Body of pancreas (tissue), 4 donors: ENCODE measurements around the gene MAFF. TPM values are rescaled to one million over a fixed set of nuclear protein-coding genes. Genes with fewer than 3 reads are reported as not detected.
"Not testable (repeated sequence)": the region's sequence is repeated elsewhere in the genome, so short reads cannot be mapped to it uniquely, and the experiment has no call there.

Experiments used
- ATAC-seq: fragments of 150-250 bp; one replicate; pipeline ENCODE4 v1.9.1; 2016
- DNase-seq, 4 donors: peaks; one replicate each; pipeline ENCODE4 v3.0.0-alpha.2; 2019
- H3K27ac ChIP-seq, 4 donors: fragments of 200-600 bp; sonication (generic); 1 replicate in 3 of 4; 2 replicates in 1 of 4; pipeline versions ENCODE4 v1.5.1 to v1.6.1; 2016 to 2019; ENCODE audit warnings: mild to moderate bottlenecking in 1 of 4, mixed read lengths in 1 of 4, moderate library complexity in 1 of 4
- H3K27me3 ChIP-seq, 2 donors: fragments of 200-600 bp; sonication (generic); one replicate each; pipeline ENCODE4 v1.6.0; 2016; ENCODE audit warnings: mild to moderate bottlenecking in 1 of 2
- H3K36me3 ChIP-seq, 2 donors: fragments of 200-600 bp; sonication (generic); replicated peaks in 1 of 2; 2 replicates each; pipeline ENCODE4 v1.5.1; 2016; ENCODE audit warnings: low read depth in 2 of 2; ENCODE audit not compliant: insufficient read depth in 1 of 2
- H3K4me1 ChIP-seq: fragments of 200-600 bp; sonication (generic); one replicate; pipeline ENCODE4 v1.6.0; 2016
- H3K4me3 ChIP-seq, 2 donors: fragments of 200-600 bp; sonication (generic); 1 replicate in 1 of 2; 2 replicates in 1 of 2; pipeline ENCODE4 v1.5.1; 2016 to 2019
- H3K9me3 ChIP-seq, 3 donors: fragments of 200-600 bp; sonication (generic); 1 replicate in 2 of 3; 2 replicates in 1 of 3; pipeline ENCODE4 v1.5.1; 2016
- CTCF ChIP-seq, 7 experiments: fragments of 450-650 bp in 4 of 7; fragments of 200-600 bp in 3 of 7; sonication (generic) in 3 of 7; IDR thresholded peaks; one replicate each; pipeline ENCODE4 v1.5.1; 2016 to 2019; ENCODE audit warnings: antibody characterized with exemption in 7 of 7
- POLR2A ChIP-seq, 3 donors: fragments of 450-650 bp; IDR thresholded peaks; one replicate each; pipeline ENCODE4 v1.6.1; 2016; ENCODE audit warnings: antibody characterized with exemption in 3 of 3, mild to moderate bottlenecking in 2 of 3
- WGBS, 2 donors: methylation state at CpG; one replicate each; pipeline ENCODE4 v1.1.5; 2017; 5-methylcytosine and 5-hydroxymethylcytosine counted together
- intact Hi-C: fragments of 100-400 bp; cut with DNase I; formaldehyde crosslinking; loops from one replicate; pipeline ENCODE4 v1.15.1; 2023
- total RNA-seq, 2 donors: library from RNA; depleted of rRNA; stranded (reverse); fragments of >200 nt; gene quantifications; one replicate each; pipeline ENCODE4 v1.1.0, GENCODE V29; 2016

Gene MAFF
- total RNA-seq, 2 donors from 2014 or later = 16.9 to 35.6 TPM

DNA sequence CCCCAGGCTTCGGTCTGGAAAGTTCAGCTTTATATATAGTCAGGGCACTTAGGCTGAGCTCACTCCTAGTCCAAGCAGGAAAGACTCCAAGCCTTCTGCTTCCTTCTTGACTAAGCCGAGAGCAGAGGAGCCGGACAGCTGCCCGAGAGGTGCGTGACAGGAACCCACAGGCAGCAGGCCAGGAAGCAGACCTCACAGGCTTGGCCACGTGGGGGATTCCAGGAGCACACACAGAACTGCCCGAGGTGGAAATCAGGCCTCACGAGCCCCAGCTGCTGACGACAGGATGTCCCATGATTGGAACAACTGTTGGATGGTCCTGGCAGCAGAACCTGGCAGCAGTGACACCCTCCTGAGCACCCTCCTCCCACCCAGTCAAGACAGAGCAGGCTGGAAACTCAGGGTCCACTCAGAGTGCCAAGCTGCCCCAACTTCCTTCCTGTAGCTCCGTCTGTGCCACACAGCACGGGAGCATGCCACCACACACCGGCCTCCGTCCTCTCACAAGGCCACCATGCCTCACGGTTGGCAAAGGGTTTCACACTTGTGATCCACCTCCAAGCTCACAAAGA, 25.5 kb upstream of the MAFF start:
- DNase-seq = peak in 3 of 4 donors; percentile 51 to 71 (median 54)
- no peaks in the 10 kb centered on the region for H3K27me3 ChIP-seq
- no peak overlapping the region for H3K4me3 ChIP-seq
- ATAC-seq = peak; percentile 18
- TF ChIP-seq CTCF (IDR thresholded peaks at IDR 0.05) (no peak), POLR2A (IDR thresholded peaks at IDR 0.05) (peak in 1 of 3 donors; percentile 17)
- no peaks in the 10 kb centered on the region for H3K9me3 ChIP-seq
- peaks cover 41% of the 10 kb centered on the region for H3K4me1 ChIP-seq
- intact Hi-C loops = no loop called here
- peak overlapping the region in 2 of 4 donors; percentile 36 to 65 for H3K27ac ChIP-seq
- no peaks in the 10 kb centered on the region for H3K36me3 ChIP-seq
- WGBS, 2 donors = 70 to 95% methylated on average over 4 to 12 of the region's 14 CpGs

DNA sequence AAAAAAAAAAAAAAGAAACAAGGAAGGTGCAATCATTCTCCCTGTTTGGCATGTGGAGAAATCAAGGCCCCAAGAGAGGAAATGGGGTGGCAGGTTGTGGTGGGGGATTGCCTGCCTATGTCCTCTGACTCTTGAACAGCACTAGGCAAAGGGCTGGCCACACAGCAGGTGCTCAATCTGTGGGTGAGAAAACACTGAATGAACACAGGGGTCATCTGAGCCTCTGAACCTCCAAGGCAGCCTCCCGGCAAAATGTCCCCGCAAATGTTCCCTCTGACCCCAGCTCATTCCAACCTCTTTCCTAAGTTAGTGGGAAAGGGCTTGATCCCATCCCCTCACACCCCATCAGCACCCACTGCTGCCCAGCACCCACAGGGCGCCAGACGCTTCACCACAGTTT, 24.8 kb upstream of the MAFF start:
- intact Hi-C loops = no loop called here
- Histone ChIP-seq H3K4me1 (peaks cover 42% of the 10 kb centered on the region), H3K27me3 (no peaks in the 10 kb centered on the region), H3K9me3 (no peaks in the 10 kb centered on the region), H3K4me3 (no peak overlapping the region), H3K27ac (peak overlapping the region in 2 of 4 donors; percentile 65 to 69), H3K36me3 (no peaks in the 10 kb centered on the region)
- DNase-seq = no peak
- TF ChIP-seq POLR2A (IDR thresholded peaks at IDR 0.05) (no peak), CTCF (IDR thresholded peaks at IDR 0.05) (no peak)
- 94 to 98% methylated on average over 4 of the region's 4 CpGs for WGBS, 2 donors
- ATAC-seq = no peak

DNA sequence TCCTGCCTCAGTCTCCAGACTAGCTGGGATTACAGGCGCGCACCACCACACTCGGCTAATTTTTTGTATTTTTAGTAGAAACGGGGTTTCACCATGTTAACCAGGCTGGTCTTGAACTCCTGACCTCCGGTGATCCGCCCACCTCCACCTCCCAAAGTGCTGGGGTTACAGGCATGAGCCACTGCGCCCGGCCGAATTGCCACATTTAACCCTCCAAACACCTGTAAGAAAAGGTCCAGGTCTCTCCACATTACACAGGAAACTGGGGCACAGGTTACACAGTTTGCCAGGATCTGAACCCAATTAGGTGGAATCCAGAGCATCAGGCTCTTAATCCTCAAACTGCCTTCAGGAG, 24.2 kb upstream of the MAFF start:
- H3K4me3 ChIP-seq, intact Hi-C loops, ATAC-seq, H3K36me3 ChIP-seq, H3K9me3 ChIP-seq, H3K27me3 ChIP-seq, DNase-seq: not testable (repeated sequence)
- WGBS, 2 donors = 74 to 80% methylated on average over 9 of the region's 9 CpGs
- Histone ChIP-seq H3K4me1 (peaks cover 41% of the 10 kb centered on the region), H3K27ac (peak overlapping the region; percentile 64 to 69 (median 67))

DNA sequence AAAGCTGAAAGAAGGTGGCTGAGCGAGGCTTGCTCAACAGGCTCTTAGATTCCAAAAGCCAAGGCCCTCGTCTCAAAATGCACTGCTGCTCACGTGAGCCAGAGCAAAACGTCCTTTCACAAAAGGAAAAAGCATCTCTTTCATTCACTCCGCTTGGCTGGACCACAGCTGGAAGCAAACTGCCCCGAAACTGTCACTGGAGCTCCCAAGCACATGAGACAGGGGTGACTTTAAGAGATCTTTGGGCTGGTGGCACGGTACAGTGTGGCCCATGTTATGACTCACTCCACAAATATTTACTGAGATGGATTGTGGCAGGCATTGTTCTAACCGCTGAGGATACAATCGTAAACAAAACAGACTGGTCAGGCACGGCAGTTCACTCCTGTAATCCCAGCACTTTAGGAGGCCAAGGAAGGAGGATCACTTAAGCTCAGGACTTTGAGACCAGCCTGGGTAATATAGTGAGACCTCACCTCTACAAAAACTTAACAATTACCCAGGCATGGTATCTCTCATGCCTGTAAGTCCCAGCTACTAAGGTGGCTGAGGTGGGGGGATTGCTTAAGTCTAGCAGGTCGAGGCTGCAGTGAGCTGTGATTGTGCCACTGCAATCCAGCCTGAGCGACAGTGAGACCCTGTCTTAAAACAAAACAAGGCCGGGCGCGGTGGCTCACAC, 23.7 kb upstream of the MAFF start:
- Histone ChIP-seq H3K27ac (peak overlapping the region; percentile 64 to 69 (median 67)), H3K4me3 (no peak overlapping the region), H3K36me3 (no peaks in the 10 kb centered on the region), H3K9me3 (no peaks in the 10 kb centered on the region), H3K4me1 (peaks cover 36% of the 10 kb centered on the region), H3K27me3 (no peaks in the 10 kb centered on the region)
- TF ChIP-seq CTCF (IDR thresholded peaks at IDR 0.05) (no peak), POLR2A (IDR thresholded peaks at IDR 0.05) (no peak)
- ATAC-seq = peak; percentile 15
- intact Hi-C loops = no loop called here
- WGBS, 2 donors = 49 to 52% methylated on average over 8 to 15 of the region's 15 CpGs
- peak in 3 of 4 donors; percentile 37 to 58 (median 49) for DNase-seq

DNA sequence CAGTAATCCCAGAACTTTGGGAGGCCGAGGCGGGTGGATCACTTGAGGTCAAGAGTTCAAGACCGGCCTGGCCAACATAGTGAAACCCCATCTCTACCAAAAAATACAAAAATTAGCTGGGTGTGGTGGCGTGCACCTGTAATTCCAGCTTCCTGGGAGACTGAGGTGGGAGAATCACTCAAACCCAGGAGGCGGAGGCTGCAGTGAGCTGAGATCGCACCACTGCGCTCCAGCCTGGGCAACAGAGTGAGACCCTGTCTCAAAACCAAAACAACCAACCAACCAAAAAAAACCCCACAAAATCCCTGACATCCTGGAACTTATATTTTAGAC, 23.2 kb upstream of the MAFF start:
- DNase-seq, intact Hi-C loops, H3K4me3 ChIP-seq, H3K36me3 ChIP-seq, ATAC-seq, H3K9me3 ChIP-seq, H3K27me3 ChIP-seq: not testable (repeated sequence)
- whole genome bisulfite sequencing, 2 donors = 93 to 95% methylated on average over 7 of the region's 7 CpGs
- peak overlapping the region in 3 of 4 donors; percentile 65 to 69 (median 69) for H3K27ac ChIP-seq
- peaks cover 31% of the 10 kb centered on the region for H3K4me1 ChIP-seq
